SK-N-SH (cell line): ENCODE data around the gene KIDINS220.

Source experiments
- CTCF ChIP-seq: fragments of 200-600 bp; sonication (generic); IDR thresholded peaks from 2 replicates; pipeline ENCODE4 v1.6.1; 2017; ENCODE audit warnings: antibody characterized with exemption, mild to moderate bottlenecking, moderate library complexity
- EP300 ChIP-seq, 2 experiments: IDR thresholded peaks; 2 replicates each; pipeline versions ENCODE4 v1.4.0 to v1.6.1; 2012; ENCODE audit warnings: borderline replicate concordance in 1 of 2, low read depth in 1 of 2, low read length in 1 of 2
- EZH2phosphoT487 ChIP-seq: fragments of 200-600 bp; sonication (generic); IDR thresholded peaks from 2 replicates; pipeline ENCODE4 v1.6.1; 2017; ENCODE audit warnings: low read depth, mixed run types, mild to moderate bottlenecking, antibody characterized with exemption, moderate library complexity, borderline replicate concordance
- FOXM1 ChIP-seq: IDR thresholded peaks from 2 replicates; pipeline ENCODE4 v1.4.0; 2012; ENCODE audit warnings: low read depth, mild to moderate bottlenecking
- GABPA ChIP-seq: IDR thresholded peaks from 2 replicates; pipeline ENCODE4 v1.4.0; 2012; ENCODE audit warnings: low read depth, mild to moderate bottlenecking
- POLR2AphosphoS5 ChIP-seq: IDR thresholded peaks from 2 replicates; pipeline ENCODE4 v1.6.1; 2012; ENCODE audit warnings: low read depth, low read length
- RCOR1 ChIP-seq: fragments of 150-350 bp; IDR thresholded peaks from 2 replicates; pipeline ENCODE4 v1.6.1; 2017; ENCODE audit warnings: antibody characterized with exemption, low read length
- REST ChIP-seq: IDR thresholded peaks from 2 replicates; pipeline ENCODE4 v1.6.1; 2012; ENCODE audit warnings: mild to moderate bottlenecking, low read depth, low read length, moderate library complexity
- SIN3A ChIP-seq: IDR thresholded peaks from 2 replicates; pipeline ENCODE4 v1.6.1; 2012; ENCODE audit warnings: low read depth, mild to moderate bottlenecking, low read length, moderate library complexity, borderline replicate concordance
- USF2 ChIP-seq: fragments of 150-350 bp; IDR thresholded peaks from 2 replicates; pipeline ENCODE4 v1.6.1; 2017; ENCODE audit warnings: antibody characterized with exemption, low read length, low read depth, borderline replicate concordance

GRCh38 chr2:8699839-8700238 is 137.6 kb downstream of the KIDINS220 start:
- no peak for TF ChIP-seq CTCF
- no peak for TF ChIP-seq RCOR1
- no peak for TF ChIP-seq EP300 (IDR thresholded peaks at IDR 0.05; ENCODE audit: borderline replicate concordance in 1 of 2, low read depth in 1 of 2, low read length in 1 of 2)
- TF ChIP-seq GABPA, result no peak
- TF ChIP-seq FOXM1, result no peak
- no peak for TF ChIP-seq USF2
- TF ChIP-seq POLR2AphosphoS5, result no peak
- TF ChIP-seq SIN3A, result no peak
- TF ChIP-seq EZH2phosphoT487, result no peak
- no peak for TF ChIP-seq REST
